ENCODE measurements around the gene CNTN1.

The CNTN1 gene

GRCh38 chr12:41112903-41113302, 420.7 kb downstream of the CNTN1 start:
- TF ChIP-seq GATA3 (IDR thresholded peaks at IDR 0.05; ENCODE audit: low read depth, low read length) (no peak), GATA2 (IDR thresholded peaks at IDR 0.05; ENCODE audit: low read depth, low read length) (no peak)

- TF ChIP-seq GATA2 (IDR thresholded peaks at IDR 0.05; ENCODE audit: low read depth, low read length), result no peak
- no peak for TF ChIP-seq GATA3 (IDR thresholded peaks at IDR 0.05; ENCODE audit: low read depth, low read length)
Measured at GRCh38 chr12:41120211-41120610, 428.0 kb downstream of the CNTN1 start.

DNA sequence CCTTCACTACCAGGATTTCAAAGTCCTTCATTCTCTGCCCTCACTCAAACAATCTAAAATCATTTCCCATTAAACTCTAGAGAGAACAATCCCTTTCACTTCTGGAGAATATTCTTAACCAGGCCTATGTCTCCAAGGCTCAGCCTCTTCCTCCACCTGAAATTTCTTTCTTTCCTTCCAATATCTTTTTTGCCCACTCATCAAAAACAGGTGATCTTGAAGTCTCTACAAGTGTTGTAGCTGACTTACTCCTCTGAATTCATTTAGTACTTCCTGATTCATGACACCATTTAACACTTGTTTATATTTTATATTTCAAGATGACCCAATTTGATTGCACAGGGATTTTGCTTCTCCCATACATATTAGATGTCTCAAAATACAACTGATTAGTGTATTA, 429.1 kb downstream of the CNTN1 start:
- TF ChIP-seq GATA3 (IDR thresholded peaks at IDR 0.05; ENCODE audit: low read depth, low read length) (no peak), GATA2 (IDR thresholded peaks at IDR 0.05; ENCODE audit: low read depth, low read length) (no peak)

All from SH-SY5Y (cell line).